Thyroid gland (tissue), 4 donors: ENCODE data around the gene PPM1F.

Experiments used
- POLR2A ChIP-seq, 2 donors: fragments of 450-650 bp; IDR thresholded peaks; one replicate each; pipeline ENCODE4 v1.6.1; 2017; ENCODE audit warnings: antibody characterized with exemption in 2 of 2, mild to moderate bottlenecking in 2 of 2, moderate library complexity in 1 of 2
- TF ChIP-seq, protein P1 (sequence below), 6 experiments: fragments of 200-600 bp in 3 of 6; fragments of 450-650 bp in 3 of 6; sonication (generic) in 3 of 6; IDR thresholded peaks; one replicate each; pipeline ENCODE4 v1.5.1; 2016 to 2019; ENCODE audit warnings: antibody characterized with exemption in 6 of 6, mild to moderate bottlenecking in 2 of 6, inconsistent platforms in 1 of 6, moderate library complexity in 1 of 6

DNA sequence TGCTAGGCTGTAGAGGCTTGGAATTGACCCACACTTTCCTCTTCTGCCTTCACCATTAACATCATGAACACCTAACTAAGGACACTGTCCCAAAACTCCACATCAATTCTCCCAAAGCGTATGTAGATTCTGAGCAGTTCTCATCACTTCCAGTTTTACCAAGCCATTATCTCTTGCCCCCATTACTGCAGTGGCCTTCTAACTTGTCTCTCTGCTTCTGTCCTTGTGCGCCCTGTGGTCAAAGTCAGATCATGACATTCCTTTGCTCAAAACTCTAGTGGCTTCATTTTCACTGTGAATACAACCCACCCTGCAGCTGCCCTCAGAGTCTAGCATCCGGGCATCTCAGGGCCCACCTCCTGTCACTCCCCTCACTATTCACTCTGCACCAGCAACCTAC, 43.0 kb upstream of the PPM1F start:
- TF ChIP-seq, protein P1, sequence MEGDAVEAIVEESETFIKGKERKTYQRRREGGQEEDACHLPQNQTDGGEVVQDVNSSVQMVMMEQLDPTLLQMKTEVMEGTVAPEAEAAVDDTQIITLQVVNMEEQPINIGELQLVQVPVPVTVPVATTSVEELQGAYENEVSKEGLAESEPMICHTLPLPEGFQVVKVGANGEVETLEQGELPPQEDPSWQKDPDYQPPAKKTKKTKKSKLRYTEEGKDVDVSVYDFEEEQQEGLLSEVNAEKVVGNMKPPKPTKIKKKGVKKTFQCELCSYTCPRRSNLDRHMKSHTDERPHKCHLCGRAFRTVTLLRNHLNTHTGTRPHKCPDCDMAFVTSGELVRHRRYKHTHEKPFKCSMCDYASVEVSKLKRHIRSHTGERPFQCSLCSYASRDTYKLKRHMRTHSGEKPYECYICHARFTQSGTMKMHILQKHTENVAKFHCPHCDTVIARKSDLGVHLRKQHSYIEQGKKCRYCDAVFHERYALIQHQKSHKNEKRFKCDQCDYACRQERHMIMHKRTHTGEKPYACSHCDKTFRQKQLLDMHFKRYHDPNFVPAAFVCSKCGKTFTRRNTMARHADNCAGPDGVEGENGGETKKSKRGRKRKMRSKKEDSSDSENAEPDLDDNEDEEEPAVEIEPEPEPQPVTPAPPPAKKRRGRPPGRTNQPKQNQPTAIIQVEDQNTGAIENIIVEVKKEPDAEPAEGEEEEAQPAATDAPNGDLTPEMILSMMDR (IDR thresholded peaks at IDR 0.05): no peak
- TF ChIP-seq POLR2A (IDR thresholded peaks at IDR 0.05): no peak
